ENCODE measurements around the gene MIGA2.

MIGA2 gene

DNA sequence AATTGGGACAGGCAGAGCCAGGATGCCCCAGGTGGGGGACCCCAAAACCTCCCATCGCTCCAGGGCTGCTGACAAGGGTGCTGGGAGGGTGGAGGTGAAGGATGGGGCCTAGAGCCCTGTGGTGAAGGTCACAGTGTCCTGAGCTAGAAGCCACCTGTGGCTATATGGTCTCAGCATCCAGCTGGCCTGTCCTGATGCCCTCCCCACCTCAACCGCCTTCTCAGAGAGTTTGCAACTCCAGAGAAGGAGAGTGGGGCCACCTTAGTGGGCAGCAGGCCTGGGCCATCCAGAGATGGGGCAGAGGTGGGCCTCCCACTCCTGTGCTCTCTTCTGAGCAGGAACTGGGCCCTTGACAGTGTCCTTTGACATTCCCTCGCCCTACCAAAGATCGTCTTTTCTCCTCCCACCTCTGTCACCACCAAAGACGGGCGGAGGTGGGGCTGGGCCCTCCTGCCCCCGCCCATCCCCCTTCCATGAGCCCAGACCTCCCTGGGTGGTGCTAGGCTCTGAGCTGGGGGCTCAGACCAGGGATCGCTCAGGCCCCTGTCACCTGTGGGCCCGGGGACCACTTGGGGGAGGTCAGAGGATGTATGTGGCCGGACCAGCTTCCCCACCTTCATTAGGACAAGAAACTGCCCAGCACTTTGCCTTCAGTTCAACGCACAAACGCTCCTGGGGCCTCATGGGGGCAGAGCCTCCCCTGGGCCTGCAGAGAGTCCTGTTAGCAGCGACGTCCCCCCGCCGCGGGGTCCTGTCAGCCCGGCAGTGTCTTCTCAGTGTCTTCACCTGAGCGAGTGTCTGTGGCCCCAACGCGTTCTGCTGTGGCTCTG, 34.5 kb downstream of the MIGA2 start:
- no peak overlapping the region for H3K27ac ChIP-seq

DNA sequence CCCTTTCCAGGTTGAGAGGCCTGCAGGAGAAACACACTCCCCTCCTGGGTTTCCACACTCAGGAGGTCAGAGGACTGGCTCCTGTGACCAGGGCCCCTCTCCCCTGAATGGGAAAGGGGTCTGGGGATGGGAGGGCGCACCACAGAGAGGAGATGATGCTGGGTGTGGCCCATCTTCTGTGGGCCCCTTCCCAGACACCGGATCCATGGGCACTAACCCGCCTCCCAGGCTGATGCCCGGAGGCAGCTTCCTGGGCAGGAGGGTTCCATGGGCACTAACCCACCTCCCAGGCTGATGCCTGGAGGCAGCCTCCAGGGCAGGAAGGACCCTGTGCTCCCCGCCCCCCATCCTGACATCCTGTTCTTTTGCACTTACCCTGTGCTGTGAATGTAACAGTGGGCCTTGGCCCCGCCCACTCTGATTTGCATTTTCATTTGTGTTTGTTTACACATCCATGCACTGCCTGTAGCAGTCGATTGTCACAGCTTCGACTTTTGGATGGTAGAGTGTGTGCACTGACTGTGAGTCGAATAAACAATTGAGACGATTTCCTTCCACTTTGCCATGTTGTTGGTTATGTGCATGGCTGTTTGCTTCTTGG, 35.2 kb downstream of the MIGA2 start:
- H3K27ac ChIP-seq, result no peak overlapping the region

More for the DNA sequence above, 34.5 kb downstream of the MIGA2 start:
- TF ChIP-seq, protein P1, sequence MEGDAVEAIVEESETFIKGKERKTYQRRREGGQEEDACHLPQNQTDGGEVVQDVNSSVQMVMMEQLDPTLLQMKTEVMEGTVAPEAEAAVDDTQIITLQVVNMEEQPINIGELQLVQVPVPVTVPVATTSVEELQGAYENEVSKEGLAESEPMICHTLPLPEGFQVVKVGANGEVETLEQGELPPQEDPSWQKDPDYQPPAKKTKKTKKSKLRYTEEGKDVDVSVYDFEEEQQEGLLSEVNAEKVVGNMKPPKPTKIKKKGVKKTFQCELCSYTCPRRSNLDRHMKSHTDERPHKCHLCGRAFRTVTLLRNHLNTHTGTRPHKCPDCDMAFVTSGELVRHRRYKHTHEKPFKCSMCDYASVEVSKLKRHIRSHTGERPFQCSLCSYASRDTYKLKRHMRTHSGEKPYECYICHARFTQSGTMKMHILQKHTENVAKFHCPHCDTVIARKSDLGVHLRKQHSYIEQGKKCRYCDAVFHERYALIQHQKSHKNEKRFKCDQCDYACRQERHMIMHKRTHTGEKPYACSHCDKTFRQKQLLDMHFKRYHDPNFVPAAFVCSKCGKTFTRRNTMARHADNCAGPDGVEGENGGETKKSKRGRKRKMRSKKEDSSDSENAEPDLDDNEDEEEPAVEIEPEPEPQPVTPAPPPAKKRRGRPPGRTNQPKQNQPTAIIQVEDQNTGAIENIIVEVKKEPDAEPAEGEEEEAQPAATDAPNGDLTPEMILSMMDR (conservative IDR thresholded peaks at IDR 0.05), result no peak

DNA sequence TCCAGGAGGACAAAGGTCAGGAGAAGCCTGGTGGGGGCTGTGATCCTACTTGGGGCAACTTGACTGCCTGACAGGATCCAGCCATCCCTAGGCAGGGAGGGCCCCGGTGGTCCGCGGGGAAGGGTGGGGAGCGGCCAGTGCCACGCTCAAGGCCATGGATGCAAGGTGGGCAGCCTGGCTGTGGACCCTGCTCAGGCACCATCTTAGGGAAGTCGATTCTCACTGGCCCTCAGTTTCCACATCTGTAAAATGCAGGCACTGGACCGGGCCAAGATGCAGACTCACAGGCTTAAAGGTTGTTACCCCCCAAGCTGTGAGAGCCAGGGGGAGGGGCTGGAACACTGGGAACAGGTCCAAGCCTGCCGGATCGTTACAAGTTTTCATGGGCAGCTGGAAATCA, 35.7 kb downstream of the MIGA2 start:
- TF ChIP-seq, protein P1 (conservative IDR thresholded peaks at IDR 0.05), result no peak
- H3K27ac ChIP-seq, result no peak overlapping the region

More for the DNA sequence above, 35.2 kb downstream of the MIGA2 start:
- TF ChIP-seq, protein P1 (conservative IDR thresholded peaks at IDR 0.05), result no peak

DNA sequence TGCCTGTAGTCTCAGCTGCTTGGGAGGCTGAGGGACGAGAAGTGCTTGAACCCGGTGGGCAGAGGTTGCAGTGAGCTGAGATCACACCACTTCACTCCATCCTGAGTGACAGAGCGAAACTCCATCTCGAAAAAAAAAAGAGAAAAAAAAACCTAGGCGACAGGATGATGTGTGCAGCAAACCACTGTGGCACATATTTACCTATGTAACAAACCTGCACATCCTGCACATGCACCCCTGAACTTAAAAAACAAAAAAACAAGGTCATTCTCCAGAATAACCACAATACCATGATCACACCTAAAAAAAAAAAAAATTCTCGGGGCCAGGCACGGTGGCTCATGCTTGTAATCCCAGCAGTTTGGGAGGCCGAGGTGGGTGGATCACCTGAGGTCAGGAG, 37.0 kb downstream of the MIGA2 start:
- no peak overlapping the region for H3K27ac ChIP-seq
- TF ChIP-seq, protein P1 (conservative IDR thresholded peaks at IDR 0.05), result no peak

DNA sequence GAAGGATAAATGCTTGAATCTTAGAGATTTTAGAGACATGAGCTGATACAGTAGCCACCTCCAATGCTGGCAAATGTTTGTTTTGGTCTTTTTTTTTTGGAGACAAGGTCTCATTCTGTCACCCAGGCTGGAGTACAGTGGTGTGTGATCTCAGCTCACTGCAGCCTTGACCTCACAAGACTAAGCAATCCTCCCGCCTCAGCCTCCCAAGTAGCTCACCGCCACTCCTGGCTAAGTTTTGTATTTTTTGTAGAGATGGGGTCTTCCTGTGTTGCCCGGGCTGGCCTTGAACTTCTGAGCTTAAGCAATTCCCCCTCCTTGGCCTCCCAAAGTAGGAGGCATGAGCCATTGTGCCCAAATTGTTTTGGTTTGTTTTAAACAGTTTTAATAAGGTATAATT, 37.7 kb downstream of the MIGA2 start:
- no peak overlapping the region for H3K27ac ChIP-seq
- TF ChIP-seq, protein P1 (conservative IDR thresholded peaks at IDR 0.05), result no peak

DNA sequence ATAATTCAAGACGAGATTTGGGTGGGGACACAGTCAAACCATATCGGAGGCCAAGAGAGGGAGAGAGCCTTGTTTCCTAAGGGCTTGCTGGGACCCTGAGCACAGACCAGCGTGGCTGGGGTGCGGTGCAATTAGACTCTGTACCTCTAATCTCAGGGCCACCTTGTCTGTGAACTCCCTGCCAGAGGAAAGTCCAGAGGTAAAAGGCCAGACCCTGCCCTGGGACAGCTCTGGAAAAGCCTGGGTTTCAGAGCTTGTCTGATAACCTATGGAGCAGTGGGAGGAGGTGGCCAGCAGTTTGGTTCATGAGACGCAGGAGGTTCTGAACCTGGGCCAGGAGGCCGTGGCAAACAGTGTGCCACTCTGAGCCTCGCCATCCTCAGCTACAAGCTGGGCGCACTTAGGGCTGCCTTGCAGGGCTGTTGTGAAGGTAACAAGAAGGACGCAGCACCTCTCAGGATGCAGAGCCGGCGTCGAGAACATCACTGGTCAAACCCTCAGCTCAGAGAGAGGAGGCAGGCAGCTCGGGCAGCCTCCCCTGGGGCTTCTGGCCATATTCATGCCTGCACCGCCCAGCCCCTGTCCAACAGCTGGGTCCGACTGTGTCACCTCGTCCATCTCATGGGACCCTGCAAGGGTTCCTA, 39.7 kb downstream of the MIGA2 start:
- TF ChIP-seq, protein P1 (conservative IDR thresholded peaks at IDR 0.05), result no peak
- no peak overlapping the region for H3K27ac ChIP-seq

DNA sequence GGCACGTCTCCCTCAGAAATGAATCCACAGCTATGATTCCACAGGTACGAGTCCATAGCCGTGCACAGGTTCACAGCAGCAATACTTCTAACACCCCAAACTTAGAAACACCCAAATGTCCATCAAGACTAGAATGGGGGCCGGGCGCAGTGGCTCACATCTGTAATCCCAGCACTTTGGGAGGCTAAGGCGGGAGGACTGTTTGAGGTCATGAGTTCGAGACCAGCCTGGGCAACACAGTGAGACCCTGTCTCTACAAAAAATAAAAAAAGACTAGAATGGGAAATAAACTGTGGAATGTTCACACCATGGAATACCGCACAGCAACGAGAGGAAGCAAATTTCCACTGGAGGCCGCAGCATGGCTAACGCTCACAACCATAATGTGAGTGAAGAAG, 40.2 kb downstream of the MIGA2 start:
- TF ChIP-seq, protein P1 (conservative IDR thresholded peaks at IDR 0.05), result no peak
- no peak overlapping the region for H3K27ac ChIP-seq
